Loucy (cell line): Measurements from ENCODE around the gene SORBS1.

Experiments used
- H2AFZ ChIP-seq: fragments of 200-600 bp; sonication (generic); 2 replicates; pipeline ENCODE4 v1.6.0; 2016; ENCODE audit warnings: antibody characterized with exemption, mild to moderate bottlenecking, low read length, moderate library complexity
- H3F3A ChIP-seq: fragments of 200-600 bp; 2 replicates; pipeline ENCODE4 v1.6.0; 2016; ENCODE audit warnings: antibody characterized with exemption, low read depth, mild to moderate bottlenecking
- H3K27me3 ChIP-seq: fragments of 200-600 bp; sonication (generic); 2 replicates; pipeline ENCODE4 v1.6.1; 2014; ENCODE audit warnings: low read length, mild to moderate bottlenecking; ENCODE audit not compliant: insufficient read depth, poor library complexity, severe bottlenecking
- H3K36me3 ChIP-seq: fragments of 200-600 bp; sonication (generic); 2 replicates; pipeline ENCODE4 v1.6.1; 2016; ENCODE audit warnings: low read length; ENCODE audit not compliant: insufficient read depth
- H3K4me1 ChIP-seq: fragments of 200-600 bp; sonication (generic); 2 replicates; pipeline ENCODE4 v1.5.1; 2014; ENCODE audit warnings: low read length, mild to moderate bottlenecking; ENCODE audit not compliant: insufficient read depth, poor library complexity, severe bottlenecking
- H3K4me2 ChIP-seq: fragments of 200-600 bp; sonication (generic); 2 replicates; pipeline ENCODE4 v1.6.0; 2014; ENCODE audit warnings: antibody characterized with exemption, low read length, low read depth, mild to moderate bottlenecking; ENCODE audit not compliant: poor library complexity, severe bottlenecking
- H3K4me3 ChIP-seq: fragments of 200-600 bp; sonication (generic); 2 replicates; pipeline ENCODE4 v1.5.1; 2014; ENCODE audit warnings: low read length, mild to moderate bottlenecking, mixed read lengths; ENCODE audit not compliant: poor library complexity, severe bottlenecking
- H3K79me2 ChIP-seq: fragments of 200-600 bp; sonication (generic); 2 replicates; pipeline ENCODE4 v1.6.1; 2014; ENCODE audit warnings: low read length; ENCODE audit not compliant: insufficient read depth
- H3K9ac ChIP-seq: fragments of 200-600 bp; sonication (generic); 2 replicates; pipeline ENCODE4 v1.6.0; 2014; ENCODE audit warnings: mild to moderate bottlenecking, low read depth, low read length, moderate library complexity; ENCODE audit not compliant: poor library complexity, severe bottlenecking
- H3K9me2 ChIP-seq: fragments of 200-600 bp; sonication (generic); replicated peaks from 2 replicates; pipeline ENCODE4 v1.6.1; 2016; ENCODE audit warnings: low read depth, low read length, mixed read lengths
- H3K9me3 ChIP-seq: fragments of 200-600 bp; sonication (generic); 2 replicates; pipeline ENCODE4 v1.6.1; 2014; ENCODE audit warnings: mild to moderate bottlenecking, antibody characterized with exemption, low read length, low read depth; ENCODE audit not compliant: insufficient read depth
- H4K20me1 ChIP-seq: fragments of 200-600 bp; sonication (generic); 2 replicates; pipeline ENCODE4 v1.6.0; 2014; ENCODE audit warnings: antibody characterized with exemption, low read length, mild to moderate bottlenecking; ENCODE audit not compliant: insufficient read depth, poor library complexity, severe bottlenecking
- CTCF ChIP-seq: fragments of 200-600 bp; sonication (generic); conservative IDR thresholded peaks from 2 replicates; pipeline ENCODE4 v1.5.1; 2014; ENCODE audit warnings: mild to moderate bottlenecking, antibody characterized with exemption, low read length
- EZH2phosphoT487 ChIP-seq: fragments of 200-600 bp; IDR thresholded peaks from 2 replicates; pipeline ENCODE4 v1.6.1; 2018; ENCODE audit warnings: antibody characterized with exemption, mild to moderate bottlenecking, moderate library complexity, borderline replicate concordance

SORBS1 gene

GRCh38 chr10:95303535-95303934 is 257.6 kb downstream of the SORBS1 start:
- Histone ChIP-seq H3K36me3 (no peaks in the 10 kb centered on the region), H3K9me3 (no peaks in the 10 kb centered on the region), H3K4me1 (peaks cover 44% of the 10 kb centered on the region), H3F3A (no peaks in the 10 kb centered on the region), H3K27me3 (no peaks in the 10 kb centered on the region), H3K4me2 (no peak overlapping the region), H4K20me1 (no peaks in the 10 kb centered on the region), H2AFZ (peak overlapping the region; percentile 49; the same call in 1 of the 2 replicates), H3K9me2 (no peaks in the 10 kb centered on the region), H3K79me2 (no peaks in the 10 kb centered on the region), H3K9ac (no peak overlapping the region), H3K4me3 (no peak overlapping the region)
- TF ChIP-seq CTCF (no peak), EZH2phosphoT487 (no peak)

- Histone ChIP-seq H3K36me3 (no peaks in the 10 kb centered on the region), H3K9me2 (no peaks in the 10 kb centered on the region), H3K79me2 (no peaks in the 10 kb centered on the region), H3F3A (peaks cover 16% of the 10 kb centered on the region), H3K9me3 (no peaks in the 10 kb centered on the region), H3K9ac (no peak overlapping the region), H4K20me1 (no peaks in the 10 kb centered on the region), H3K27me3 (no peaks in the 10 kb centered on the region), H3K4me2 (no peak overlapping the region), H2AFZ (no peak overlapping the region; the same call in 1 of the 2 replicates), H3K4me3 (no peak overlapping the region), H3K4me1 (peaks cover 60% of the 10 kb centered on the region)
- TF ChIP-seq CTCF (no peak), EZH2phosphoT487 (no peak)
Observed at GRCh38 chr10:95300022-95300539, 261.1 kb downstream of the SORBS1 start.

- Histone ChIP-seq H3F3A (peaks cover 26% of the 10 kb centered on the region), H2AFZ (0 out of 2 replicates have a peak overlapping the region, but pooled peaks have one; percentile 2), H3K9me3 (no peaks in the 10 kb centered on the region), H3K4me2 (peak overlapping the region; percentile 94), H3K9ac (peak overlapping the region; percentile 100), H3K4me1 (peaks cover 73% of the 10 kb centered on the region), H4K20me1 (no peaks in the 10 kb centered on the region), H3K4me3 (peak overlapping the region; percentile 38), H3K9me2 (no peaks in the 10 kb centered on the region), H3K36me3 (no peaks in the 10 kb centered on the region), H3K79me2 (no peaks in the 10 kb centered on the region), H3K27me3 (no peaks in the 10 kb centered on the region)
- TF ChIP-seq CTCF (no peak), EZH2phosphoT487 (no peak)
Observed at GRCh38 chr10:95297402-95297801, 263.8 kb downstream of the SORBS1 start.
